Right lobe of liver (tissue), 4 donors: ENCODE measurements around the gene CCR9.

Experiments
- CTCF ChIP-seq, 4 donors: fragments of 200-600 bp in 3 of 4; fragments of 450-650 bp in 1 of 4; IDR thresholded peaks; one replicate each; pipeline versions ENCODE4 v1.5.1 to v1.8.0; 2016 to 2022; ENCODE audit warnings: antibody characterized with exemption in 4 of 4, mild to moderate bottlenecking in 2 of 4
- POLR2A ChIP-seq: fragments of 450-650 bp; IDR thresholded peaks from one replicate; pipeline ENCODE4 v1.6.1; 2017; ENCODE audit warnings: antibody characterized with exemption, mild to moderate bottlenecking
- donor health status: DM: no; HTN: no; CAD: no.
- donor health status: DM: no; HTN: no; CAD: no.
- donor health status: DM: no; HTN: yes; CAD: no.

GRCh38 chr3:45921158-45922038 is 35.1 kb downstream of the CCR9 start:
- TF ChIP-seq CTCF (IDR thresholded peaks at IDR 0.05), result no peak
- no peak for TF ChIP-seq POLR2A
